GM12878 (cell line): ENCODE measurements around the gene JRKL.

Experiments
- ESRRA ChIP-seq: IDR thresholded peaks from 2 replicates; pipeline ENCODE4 v1.6.1; 2012; ENCODE audit warnings: mild to moderate bottlenecking, low read length, improper control_type of control experiment
- EZH2 ChIP-seq: IDR thresholded peaks from 2 replicates; pipeline ENCODE4 v1.6.1; 2012; ENCODE audit warnings: low read depth, mild to moderate bottlenecking, control low read depth, inconsistent platforms, low read length, borderline replicate concordance; ENCODE audit not compliant: control insufficient read depth
- NFIC ChIP-seq: IDR thresholded peaks from 2 replicates; pipeline ENCODE4 v1.6.1; 2012; ENCODE audit warnings: low read depth, mild to moderate bottlenecking, inconsistent platforms, low read length, moderate library complexity
- POLR2A ChIP-seq: IDR thresholded peaks from 2 replicates; pipeline ENCODE4 v1.6.1; 2011; ENCODE audit warnings: low read depth, mild to moderate bottlenecking, low read length
- POLR2AphosphoS5 ChIP-seq: IDR thresholded peaks from 2 replicates; pipeline ENCODE4 v1.6.1; 2011; ENCODE audit warnings: mild to moderate bottlenecking, low read length, inconsistent platforms
- SP1 ChIP-seq: IDR thresholded peaks from one replicate; pipeline ENCODE4 v1.6.1; 2011; ENCODE audit warnings: low read depth, low read length
- ZZZ3 ChIP-seq: IDR thresholded peaks from 2 replicates; pipeline ENCODE4 v1.6.1; 2011; ENCODE audit warnings: low read depth; ENCODE audit not compliant: control insufficient read depth, insufficient read length
- TF ChIP-seq, protein P1 (sequence below), 3 experiments: IDR thresholded peaks in 2 of 3; conservative IDR thresholded peaks in 1 of 3; 2 replicates each; pipeline ENCODE4 v1.5.1; 2011; ENCODE audit warnings: low read depth in 3 of 3, low read length in 3 of 3, mild to moderate bottlenecking in 3 of 3, control low read depth in 2 of 3, moderate library complexity in 2 of 3, inconsistent platforms in 1 of 3, mixed read lengths in 1 of 3; ENCODE audit not compliant: control insufficient read depth in 2 of 3, insufficient read depth in 1 of 3; ENCODE audit errors: extremely low read depth in 1 of 3
- TF ChIP-seq, protein P2 (sequence below): IDR thresholded peaks from 2 replicates; pipeline ENCODE4 v1.6.1; 2012; ENCODE audit warnings: mild to moderate bottlenecking, low read depth, low read length
- TF ChIP-seq, protein P3 (sequence below): fragments of 450-650 bp; IDR thresholded peaks from 2 replicates; pipeline ENCODE4 v1.6.1; 2016; ENCODE audit warnings: mild to moderate bottlenecking, moderate library complexity, borderline replicate concordance
- TF ChIP-seq, protein P4 (sequence below): fragments of 450-650 bp; IDR thresholded peaks from 2 replicates; pipeline ENCODE4 v1.6.1; 2014; ENCODE audit warnings: mild to moderate bottlenecking

DNA sequence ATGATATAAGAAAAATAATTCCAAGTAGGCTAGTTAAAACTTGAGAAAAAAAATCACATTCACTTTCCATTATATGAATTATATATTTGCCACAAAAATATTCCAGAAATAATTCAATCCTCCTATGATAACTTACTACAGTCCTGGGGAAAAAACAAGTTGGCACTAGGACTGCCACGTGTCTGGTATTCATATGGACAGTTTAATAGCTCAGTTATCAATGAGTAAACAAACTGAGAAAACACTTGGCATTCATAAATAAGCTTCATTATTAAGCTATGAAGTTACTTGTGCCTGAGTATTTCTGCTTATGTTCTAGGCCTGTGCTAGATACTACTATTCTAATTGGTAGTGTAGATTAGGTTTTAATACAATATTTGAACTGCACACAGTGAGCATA lies 24.3 kb upstream of the JRKL start:
- TF ChIP-seq POLR2A, result no peak
- TF ChIP-seq, protein P1, sequence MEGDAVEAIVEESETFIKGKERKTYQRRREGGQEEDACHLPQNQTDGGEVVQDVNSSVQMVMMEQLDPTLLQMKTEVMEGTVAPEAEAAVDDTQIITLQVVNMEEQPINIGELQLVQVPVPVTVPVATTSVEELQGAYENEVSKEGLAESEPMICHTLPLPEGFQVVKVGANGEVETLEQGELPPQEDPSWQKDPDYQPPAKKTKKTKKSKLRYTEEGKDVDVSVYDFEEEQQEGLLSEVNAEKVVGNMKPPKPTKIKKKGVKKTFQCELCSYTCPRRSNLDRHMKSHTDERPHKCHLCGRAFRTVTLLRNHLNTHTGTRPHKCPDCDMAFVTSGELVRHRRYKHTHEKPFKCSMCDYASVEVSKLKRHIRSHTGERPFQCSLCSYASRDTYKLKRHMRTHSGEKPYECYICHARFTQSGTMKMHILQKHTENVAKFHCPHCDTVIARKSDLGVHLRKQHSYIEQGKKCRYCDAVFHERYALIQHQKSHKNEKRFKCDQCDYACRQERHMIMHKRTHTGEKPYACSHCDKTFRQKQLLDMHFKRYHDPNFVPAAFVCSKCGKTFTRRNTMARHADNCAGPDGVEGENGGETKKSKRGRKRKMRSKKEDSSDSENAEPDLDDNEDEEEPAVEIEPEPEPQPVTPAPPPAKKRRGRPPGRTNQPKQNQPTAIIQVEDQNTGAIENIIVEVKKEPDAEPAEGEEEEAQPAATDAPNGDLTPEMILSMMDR (IDR thresholded peaks at IDR 0.05 in 2 of 3, conservative IDR thresholded peaks at IDR 0.05 in 1 of 3; ENCODE audit: control insufficient read depth in 2 of 3, extremely low read depth in 1 of 3, insufficient read depth in 1 of 3, low read depth in 3 of 3, low read length in 3 of 3), result no peak
- TF ChIP-seq ESRRA, result no peak
- no peak for TF ChIP-seq EZH2
- TF ChIP-seq, protein P2, sequence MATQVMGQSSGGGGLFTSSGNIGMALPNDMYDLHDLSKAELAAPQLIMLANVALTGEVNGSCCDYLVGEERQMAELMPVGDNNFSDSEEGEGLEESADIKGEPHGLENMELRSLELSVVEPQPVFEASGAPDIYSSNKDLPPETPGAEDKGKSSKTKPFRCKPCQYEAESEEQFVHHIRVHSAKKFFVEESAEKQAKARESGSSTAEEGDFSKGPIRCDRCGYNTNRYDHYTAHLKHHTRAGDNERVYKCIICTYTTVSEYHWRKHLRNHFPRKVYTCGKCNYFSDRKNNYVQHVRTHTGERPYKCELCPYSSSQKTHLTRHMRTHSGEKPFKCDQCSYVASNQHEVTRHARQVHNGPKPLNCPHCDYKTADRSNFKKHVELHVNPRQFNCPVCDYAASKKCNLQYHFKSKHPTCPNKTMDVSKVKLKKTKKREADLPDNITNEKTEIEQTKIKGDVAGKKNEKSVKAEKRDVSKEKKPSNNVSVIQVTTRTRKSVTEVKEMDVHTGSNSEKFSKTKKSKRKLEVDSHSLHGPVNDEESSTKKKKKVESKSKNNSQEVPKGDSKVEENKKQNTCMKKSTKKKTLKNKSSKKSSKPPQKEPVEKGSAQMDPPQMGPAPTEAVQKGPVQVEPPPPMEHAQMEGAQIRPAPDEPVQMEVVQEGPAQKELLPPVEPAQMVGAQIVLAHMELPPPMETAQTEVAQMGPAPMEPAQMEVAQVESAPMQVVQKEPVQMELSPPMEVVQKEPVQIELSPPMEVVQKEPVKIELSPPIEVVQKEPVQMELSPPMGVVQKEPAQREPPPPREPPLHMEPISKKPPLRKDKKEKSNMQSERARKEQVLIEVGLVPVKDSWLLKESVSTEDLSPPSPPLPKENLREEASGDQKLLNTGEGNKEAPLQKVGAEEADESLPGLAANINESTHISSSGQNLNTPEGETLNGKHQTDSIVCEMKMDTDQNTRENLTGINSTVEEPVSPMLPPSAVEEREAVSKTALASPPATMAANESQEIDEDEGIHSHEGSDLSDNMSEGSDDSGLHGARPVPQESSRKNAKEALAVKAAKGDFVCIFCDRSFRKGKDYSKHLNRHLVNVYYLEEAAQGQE, result no peak
- no peak for TF ChIP-seq POLR2AphosphoS5
- TF ChIP-seq ZZZ3, result no peak
- TF ChIP-seq, protein P3, sequence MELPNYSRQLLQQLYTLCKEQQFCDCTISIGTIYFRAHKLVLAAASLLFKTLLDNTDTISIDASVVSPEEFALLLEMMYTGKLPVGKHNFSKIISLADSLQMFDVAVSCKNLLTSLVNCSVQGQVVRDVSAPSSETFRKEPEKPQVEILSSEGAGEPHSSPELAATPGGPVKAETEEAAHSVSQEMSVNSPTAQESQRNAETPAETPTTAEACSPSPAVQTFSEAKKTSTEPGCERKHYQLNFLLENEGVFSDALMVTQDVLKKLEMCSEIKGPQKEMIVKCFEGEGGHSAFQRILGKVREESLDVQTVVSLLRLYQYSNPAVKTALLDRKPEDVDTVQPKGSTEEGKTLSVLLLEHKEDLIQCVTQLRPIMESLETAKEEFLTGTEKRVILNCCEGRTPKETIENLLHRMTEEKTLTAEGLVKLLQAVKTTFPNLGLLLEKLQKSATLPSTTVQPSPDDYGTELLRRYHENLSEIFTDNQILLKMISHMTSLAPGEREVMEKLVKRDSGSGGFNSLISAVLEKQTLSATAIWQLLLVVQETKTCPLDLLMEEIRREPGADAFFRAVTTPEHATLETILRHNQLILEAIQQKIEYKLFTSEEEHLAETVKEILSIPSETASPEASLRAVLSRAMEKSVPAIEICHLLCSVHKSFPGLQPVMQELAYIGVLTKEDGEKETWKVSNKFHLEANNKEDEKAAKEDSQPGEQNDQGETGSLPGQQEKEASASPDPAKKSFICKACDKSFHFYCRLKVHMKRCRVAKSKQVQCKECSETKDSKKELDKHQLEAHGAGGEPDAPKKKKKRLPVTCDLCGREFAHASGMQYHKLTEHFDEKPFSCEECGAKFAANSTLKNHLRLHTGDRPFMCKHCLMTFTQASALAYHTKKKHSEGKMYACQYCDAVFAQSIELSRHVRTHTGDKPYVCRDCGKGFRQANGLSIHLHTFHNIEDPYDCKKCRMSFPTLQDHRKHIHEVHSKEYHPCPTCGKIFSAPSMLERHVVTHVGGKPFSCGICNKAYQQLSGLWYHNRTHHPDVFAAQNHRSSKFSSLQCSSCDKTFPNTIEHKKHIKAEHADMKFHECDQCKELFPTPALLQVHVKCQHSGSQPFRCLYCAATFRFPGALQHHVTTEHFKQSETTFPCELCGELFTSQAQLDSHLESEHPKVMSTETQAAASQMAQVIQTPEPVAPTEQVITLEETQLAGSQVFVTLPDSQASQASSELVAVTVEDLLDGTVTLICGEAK, result no peak
- TF ChIP-seq, protein P4, sequence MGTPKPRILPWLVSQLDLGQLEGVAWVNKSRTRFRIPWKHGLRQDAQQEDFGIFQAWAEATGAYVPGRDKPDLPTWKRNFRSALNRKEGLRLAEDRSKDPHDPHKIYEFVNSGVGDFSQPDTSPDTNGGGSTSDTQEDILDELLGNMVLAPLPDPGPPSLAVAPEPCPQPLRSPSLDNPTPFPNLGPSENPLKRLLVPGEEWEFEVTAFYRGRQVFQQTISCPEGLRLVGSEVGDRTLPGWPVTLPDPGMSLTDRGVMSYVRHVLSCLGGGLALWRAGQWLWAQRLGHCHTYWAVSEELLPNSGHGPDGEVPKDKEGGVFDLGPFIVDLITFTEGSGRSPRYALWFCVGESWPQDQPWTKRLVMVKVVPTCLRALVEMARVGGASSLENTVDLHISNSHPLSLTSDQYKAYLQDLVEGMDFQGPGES, result no peak
- no peak for TF ChIP-seq SP1
- no peak for TF ChIP-seq NFIC
